Neutrophil (primary cell): ENCODE data around the gene FAM174B.
"Not testable (repeated sequence)": the region's sequence is repeated elsewhere in the genome, so short reads cannot be mapped to it uniquely, and the experiment has no call there.

Source experiments
- H3K27ac ChIP-seq: fragments of 200-600 bp; sonication (generic); 2 replicates; pipeline ENCODE4 v1.5.1; 2016; ENCODE audit warnings: mild to moderate bottlenecking, moderate library complexity
- H3K27me3 ChIP-seq: fragments of 200-600 bp; sonication (generic); 2 replicates; pipeline ENCODE4 v1.6.0; 2016; ENCODE audit warnings: mild to moderate bottlenecking
- H3K36me3 ChIP-seq: fragments of 200-600 bp; sonication (generic); 2 replicates; pipeline ENCODE4 v1.5.1; 2017
- H3K4me1 ChIP-seq, 2 experiments: fragments of 200-600 bp in 1 of 2; sonication (generic) in 1 of 2; 1 replicate in 1 of 2; 2 replicates in 1 of 2; pipeline versions ENCODE4 v1.5.1 to v1.6.1; 2013 to 2016; ENCODE audit warnings: low read depth in 1 of 2, low read length in 1 of 2, mild to moderate bottlenecking in 1 of 2, moderate library complexity in 1 of 2; ENCODE audit not compliant: control insufficient read depth in 1 of 2, insufficient read depth in 1 of 2
- H3K4me3 ChIP-seq, 2 experiments: fragments of 200-600 bp in 1 of 2; sonication (generic) in 1 of 2; 1 replicate in 1 of 2; 2 replicates in 1 of 2; pipeline ENCODE4 v1.5.1; 2013 to 2016; ENCODE audit warnings: low read depth in 1 of 2, low read length in 1 of 2, mild to moderate bottlenecking in 1 of 2, moderate library complexity in 1 of 2
- H3K9me3 ChIP-seq: fragments of 200-600 bp; sonication (generic); 2 replicates; pipeline ENCODE4 v1.5.1; 2016
- CTCF ChIP-seq: fragments of 200-600 bp; sonication (generic); IDR thresholded peaks from 2 replicates; pipeline ENCODE4 v1.5.1; 2016; ENCODE audit warnings: antibody characterized with exemption

Gene FAM174B

GRCh38 chr15:92611995-92612745 is 43.4 kb downstream of the FAM174B start:
- H3K9me3 ChIP-seq: no peaks in the 10 kb centered on the region
- no peak overlapping the region for H3K27ac ChIP-seq
- no peaks in the 10 kb centered on the region for H3K4me1 ChIP-seq
- TF ChIP-seq CTCF: no peak
- H3K4me3 ChIP-seq: no peak overlapping the region
- no peaks in the 10 kb centered on the region for H3K36me3 ChIP-seq
- no peaks in the 10 kb centered on the region for H3K27me3 ChIP-seq

- H3K27me3 ChIP-seq: no peaks in the 10 kb centered on the region
- no peak for TF ChIP-seq CTCF
- H3K4me1 ChIP-seq: no peaks in the 10 kb centered on the region
- no peak overlapping the region for H3K27ac ChIP-seq
- H3K9me3 ChIP-seq: no peaks in the 10 kb centered on the region
- no peaks in the 10 kb centered on the region for H3K36me3 ChIP-seq
- H3K4me3 ChIP-seq: no peak overlapping the region
Observed at GRCh38 chr15:92611150-92611549, 44.4 kb downstream of the FAM174B start.

GRCh38 chr15:92610101-92610520 is 45.5 kb downstream of the FAM174B start:
- no peaks in the 10 kb centered on the region for H3K4me1 ChIP-seq
- H3K27ac ChIP-seq: no peak overlapping the region
- no peak overlapping the region for H3K4me3 ChIP-seq
- TF ChIP-seq CTCF: no peak
- no peaks in the 10 kb centered on the region for H3K9me3 ChIP-seq
- H3K27me3 ChIP-seq: no peaks in the 10 kb centered on the region
- H3K36me3 ChIP-seq: no peaks in the 10 kb centered on the region

GRCh38 chr15:92608866-92609700 is 46.5 kb downstream of the FAM174B start:
- no peak overlapping the region for H3K4me3 ChIP-seq
- H3K4me1 ChIP-seq: no peaks in the 10 kb centered on the region
- no peaks in the 10 kb centered on the region for H3K9me3 ChIP-seq
- H3K27ac ChIP-seq: no peak overlapping the region
- no peaks in the 10 kb centered on the region for H3K27me3 ChIP-seq
- no peaks in the 10 kb centered on the region for H3K36me3 ChIP-seq
- no peak for TF ChIP-seq CTCF

- H3K27ac ChIP-seq, H3K4me1 ChIP-seq, H3K4me3 ChIP-seq, H3K36me3 ChIP-seq, H3K9me3 ChIP-seq, H3K27me3 ChIP-seq: not testable (repeated sequence)
Observed at GRCh38 chr15:92606836-92607150, 48.8 kb downstream of the FAM174B start.
